HepG2 (cell line): ENCODE results near the gene HMHB1. TPM values are rescaled to one million over a fixed set of nuclear protein-coding genes. Genes with fewer than 3 reads are reported as not detected.

Experiments used
- ATAC-seq: fragments of 200-7000 bp; cut with Tn5 transposase; 3 replicates; pipeline ENCODE4 v1.9.1; 2020; ENCODE audit warnings: mild to moderate bottlenecking, moderate library complexity
- BruUV-seq: library from RNA; stranded (reverse); fragments of 400-500 nt; replicated peaks from 2 replicates; lab custom pipeline; 2021; lab: Mats Ljungman, UMichigan
- CTCF ChIA-PET: fragments of 300-600 bp; formaldehyde crosslinking; extraction: SDS; loops from one replicate; lab custom pipeline; 2021; ENCODE audit warnings: low total read pairs, inconsistent platforms, low intra/inter-chr PET ratio; lab: Yijun Ruan, JAX
- POLR2A ChIA-PET: fragments of 350-600 bp; sonication (Branson Sonifier 250); formaldehyde crosslinking; loops from one replicate; lab custom pipeline; 2020; ENCODE audit warnings: antibody characterized with exemption, inconsistent platforms; lab: Yijun Ruan, JAX
- DNase-seq: peaks from one replicate; pipeline ENCODE4 v3.0.0-alpha.2; 2015; ENCODE audit warnings: low spot score
- FAIRE-seq: peaks from 3 replicates; lab custom pipeline; 2011; peaks lifted over from hg19 to GRCh38; lab: Jason Lieb, UNC
- H2AFZ ChIP-seq: one replicate; pipeline ENCODE4 v1.6.1; 2011; ENCODE audit warnings: low read length, inconsistent platforms
- H3K27ac ChIP-seq: fragments of 300-600 bp; 3 replicates; pipeline ENCODE4 v1.8.0; 2011; ENCODE audit warnings: mixed run types, mild to moderate bottlenecking, mixed read lengths, low read length, inconsistent platforms; ENCODE audit not compliant: insufficient read depth; ENCODE audit errors: extremely low read length
- H3K27me3 ChIP-seq, 2 experiments: fragments of 200-600 bp in 1 of 2; 2 replicates in 1 of 2; 3 replicates in 1 of 2; pipeline versions ENCODE4 v1.6.0 to v1.8.0; 2011; ENCODE audit warnings: low read length in 2 of 2, mild to moderate bottlenecking in 2 of 2, moderate library complexity in 2 of 2, inconsistent platforms in 1 of 2; ENCODE audit not compliant: insufficient read depth in 2 of 2, control insufficient read depth in 1 of 2
- H3K36me3 ChIP-seq, 2 experiments: fragments of 200-600 bp in 1 of 2; replicated peaks in 1 of 2; 2 replicates in 1 of 2; 3 replicates in 1 of 2; pipeline versions ENCODE4 v1.5.1 to v1.8.0; 2011; ENCODE audit warnings: low read length in 2 of 2, inconsistent platforms in 1 of 2; ENCODE audit not compliant: insufficient read depth in 2 of 2, control insufficient read depth in 1 of 2
- H3K4me1 ChIP-seq: 2 replicates; pipeline ENCODE4 v1.5.1; 2012; ENCODE audit warnings: low read length, inconsistent platforms; ENCODE audit not compliant: insufficient read depth
- H3K4me2 ChIP-seq: 2 replicates; pipeline ENCODE4 v1.6.0; 2011; ENCODE audit warnings: low read depth, low read length, inconsistent platforms
- H3K4me3 ChIP-seq, 3 experiments: fragments of 200-600 bp in 1 of 3; sonication (generic), shearing (Covaris generic) in 1 of 3; replicated peaks in 1 of 3; 2 replicates each; pipeline ENCODE4 v1.5.1; 2011 to 2016; ENCODE audit warnings: low read length in 3 of 3, inconsistent platforms in 2 of 3, low read depth in 2 of 3, mild to moderate bottlenecking in 2 of 3, control low read depth in 1 of 3, mixed read lengths in 1 of 3; ENCODE audit not compliant: insufficient read depth in 1 of 3
- H3K79me2 ChIP-seq: one replicate; pipeline ENCODE4 v1.6.1; 2011; ENCODE audit warnings: low read length, inconsistent platforms; ENCODE audit not compliant: insufficient read depth
- H3K9ac ChIP-seq: 2 replicates; pipeline ENCODE4 v1.6.0; 2011; ENCODE audit warnings: mild to moderate bottlenecking, low read depth, low read length, inconsistent platforms; ENCODE audit not compliant: insufficient read depth
- H3K9me3 ChIP-seq: 2 replicates; pipeline ENCODE4 v1.5.1; 2012; ENCODE audit warnings: mild to moderate bottlenecking, low read length
- H4K20me1 ChIP-seq: 2 replicates; pipeline ENCODE4 v1.6.0; 2011; ENCODE audit warnings: inconsistent platforms, mild to moderate bottlenecking, low read length, moderate library complexity; ENCODE audit not compliant: insufficient read depth
- CENPX ChIP-seq: sonication (generic); formaldehyde crosslinking; IDR thresholded peaks from 2 replicates; pipeline ENCODE4 v1.9.0; 2021; ENCODE audit warnings: mild to moderate bottlenecking, missing genetic modification reagents, moderate library complexity
- FOXK1 ChIP-seq: sonication (generic); formaldehyde crosslinking; IDR thresholded peaks from 2 replicates; pipeline ENCODE4 v1.4.0; 2020; ENCODE audit warnings: low read depth, missing genetic modification reagents, borderline replicate concordance
- KLF13 ChIP-seq: sonication (generic); formaldehyde crosslinking; IDR thresholded peaks from 2 replicates; pipeline ENCODE4 v1.4.0; 2020; ENCODE audit warnings: mild to moderate bottlenecking, missing genetic modification reagents
- NFAT5 ChIP-seq: sonication (generic); formaldehyde crosslinking; IDR thresholded peaks from 2 replicates; pipeline ENCODE4 v1.4.0; 2020; ENCODE audit warnings: missing genetic modification reagents
- NR0B2 ChIP-seq: sonication (generic); formaldehyde crosslinking; IDR thresholded peaks from 2 replicates; pipeline ENCODE4 v1.4.0; 2020; ENCODE audit warnings: mild to moderate bottlenecking, missing genetic modification reagents
- RBM22 ChIP-seq: fragments of 200-400 bp; formaldehyde crosslinking; optimal IDR thresholded peaks from 2 replicates; pipeline ENCODE3; 2017; ENCODE audit warnings: mild to moderate bottlenecking, low read length, moderate library complexity
- ZEB1 ChIP-seq: IDR thresholded peaks from 2 replicates; pipeline ENCODE4 v1.6.1; 2012; ENCODE audit warnings: mild to moderate bottlenecking, low read depth, inconsistent platforms; ENCODE audit not compliant: insufficient replicate concordance
- ZMYM4 ChIP-seq: sonication (generic); formaldehyde crosslinking; IDR thresholded peaks from 2 replicates; pipeline ENCODE4 v1.8.1; 2023; ENCODE audit warnings: mild to moderate bottlenecking, missing genetic modification reagents
- ZNF282 ChIP-seq: fragments of 450-650 bp; IDR thresholded peaks from 2 replicates; pipeline ENCODE4 v1.6.1; 2018; ENCODE audit not compliant: partially characterized antibody
- ZNF367 ChIP-seq: sonication (generic); formaldehyde crosslinking; IDR thresholded peaks from 2 replicates; pipeline ENCODE4 v1.4.0; 2020; ENCODE audit warnings: missing genetic modification reagents, borderline replicate concordance
- ZNF580 ChIP-seq: IDR thresholded peaks from 2 replicates; pipeline ENCODE4 v1.6.1; 2016; ENCODE audit warnings: low read depth, borderline replicate concordance
- ZNF687 ChIP-seq: sonication (generic); formaldehyde crosslinking; IDR thresholded peaks from 2 replicates; pipeline ENCODE4 v1.5.1; 2020; ENCODE audit warnings: mild to moderate bottlenecking, missing genetic modification reagents, moderate library complexity
- ZNF784 ChIP-seq: sonication (generic); formaldehyde crosslinking; IDR thresholded peaks from 2 replicates; pipeline ENCODE4 v1.5.1; 2020; ENCODE audit warnings: missing genetic modification reagents, mild to moderate bottlenecking, borderline replicate concordance
- ZNF83 ChIP-seq: sonication (generic); formaldehyde crosslinking; IDR thresholded peaks from 2 replicates; pipeline ENCODE4 v1.4.0; 2020; ENCODE audit warnings: missing genetic modification reagents, mild to moderate bottlenecking, borderline replicate concordance
- in situ Hi-C: cut with HindIII; loops from 2 replicates; pipeline ENCODE4 v1.10.0; 2017; ENCODE audit warnings: low pct_unique_long_range_greater_than_20kb; ENCODE audit not compliant: extremely low pct_ligation_motif_present
- intact Hi-C: fragments of 100-400 bp; cut with micrococcal nuclease; formaldehyde crosslinking; loops from one replicate; pipeline ENCODE4 v1.10.0; 2022; ENCODE audit not compliant: unreplicated experiment
- polyA plus RNA-seq, 8 experiments: library from polyadenylated mRNA; depleted of rRNA in 3 of 8; stranded (reverse) in 7 of 8; unstranded in 1 of 8; fragments of >200 nt; fragmentation: Illumina TruSeq in 4 of 8; extraction: Trizol in 4 of 8; gene quantifications; 2 replicates each; pipeline versions ENCODE4 v1.2.1 to v1.2.3, GENCODE V29; 2011 to 2016; ENCODE audit warnings: low read depth in 4 of 8, missing spikeins in 1 of 8, mixed read lengths in 1 of 8; ENCODE audit not compliant: insufficient read depth in 1 of 8
- total RNA-seq, 5 experiments: library from RNA; depleted of rRNA; stranded (reverse); fragments of >200 nt; fragmentation: Illumina TruSeq; extraction: Trizol; gene quantifications; 2 replicates each; pipeline ENCODE4 v1.2.3, GENCODE V29; 2016; ENCODE audit warnings: low read depth in 1 of 5

The HMHB1 gene
- total and polyA plus RNA-seq, 2 of the 13 experiments (the other 11 are each of a cell fraction or from before 2014, with no cell fraction given), result not detected

- Histone ChIP-seq H3K4me3 (no peak overlapping the region), H3K9ac (no peak overlapping the region), H3K4me2 (no peak overlapping the region), H3K9me3 (no peaks in the 10 kb centered on the region), H3K27ac (no peak overlapping the region), H2AFZ (no peak overlapping the region), H3K79me2 (no peaks in the 10 kb centered on the region), H3K4me1 (peaks cover 11% of the 10 kb centered on the region; the same call in 1 of the 2 replicates), H3K27me3 (0 out of 5 replicates have a peak, but pooled peaks cover 0 to 2% of the 10 kb centered on the region in 2 experiments), H3K36me3 (no peaks in the 10 kb centered on the region), H4K20me1 (no peaks in the 10 kb centered on the region)
- ATAC-seq (no peak), FAIRE-seq (no peak), DNase-seq (no peak)
- intact Hi-C loops, result loop anchor here (5.0 to 10.0 kb wide), 2 partner anchors 225 to 897 kb away; no protein-coding TSS in a partner anchor
- no TSS peak for BruUV-seq
- CTCF ChIA-PET, result no interaction called here
- in situ Hi-C loops, result loop anchor here (10.0 to 25.0 kb wide), 2 partner anchors 382 to 795 kb away; no protein-coding TSS in a partner anchor
- POLR2A ChIA-PET, result no interaction called here
- no peak for TF ChIP-seq RBM22
- TF ChIP-seq NR0B2 (CRISPR knock-in tag), result no peak
- TF ChIP-seq KLF13 (CRISPR knock-in tag), result no peak
- TF ChIP-seq ZEB1, result no peak
- TF ChIP-seq NFAT5 (CRISPR knock-in tag), result no peak
- TF ChIP-seq ZMYM4 (CRISPR knock-in tag), result no peak
- TF ChIP-seq ZNF687 (CRISPR knock-in tag), result no peak
- no peak for TF ChIP-seq FOXK1 (CRISPR knock-in tag)
- no peak for TF ChIP-seq ZNF83 (CRISPR knock-in tag)
- no peak for TF ChIP-seq ZNF367
- no peak for TF ChIP-seq CENPX
- TF ChIP-seq ZNF282, result no peak
- no peak for TF ChIP-seq ZNF784 (CRISPR knock-in tag)
- TF ChIP-seq ZNF580 (CRISPR knock-in tag), result no peak
These were observed 7.8 kb downstream of the HMHB1 start for GRCh38 chr5:143819716-143820115.
